ENCODE data around the gene CTNNBIP1. TPM values are rescaled to one million over a fixed set of nuclear protein-coding genes. Genes with fewer than 3 reads are reported as not detected.
A peak's percentile ranks its signal among the peaks of the same experiment; 100 is the strongest.

The CTNNBIP1 gene
- total and polyA plus RNA-seq, 2 of the 8 experiments (the other 6 are each of a cell fraction or from before 2014, with no cell fraction given): 40.9 to 46.6 TPM

GRCh38 chr1:9825093-9826074 is 84.7 kb downstream of the CTNNBIP1 start:
- H2BK20ac ChIP-seq (ENCODE audit: low read length): peak overlapping the region; percentile 23; the same call in 1 of the 2 replicates
- H3K56ac ChIP-seq (replicated peaks; ENCODE audit: insufficient read length, low read depth, low read length): no peak overlapping the region
- H3K18ac ChIP-seq (ENCODE audit: extremely low read depth, low read length): 0 out of 2 replicates have a peak overlapping the region, but pooled peaks have one; percentile 16
- no peaks in the 10 kb centered on the region for H3K36me3 ChIP-seq (ENCODE audit: control insufficient read depth in 2 of 4, insufficient read depth in 4 of 4, low read length in 3 of 4)
- no peak overlapping the region for H3K9ac ChIP-seq (replicated peaks in 1 of 4; ENCODE audit: extremely low read depth in 1 of 4, low read depth in 3 of 4, low read length in 3 of 4)
- peak overlapping the region; percentile 31; the same call in 1 of the 2 replicates for H2BK15ac ChIP-seq (ENCODE audit: low read length)
- H4K5ac ChIP-seq (ENCODE audit: insufficient read length, low read depth, low read length): no peak overlapping the region
- H3K79me2 ChIP-seq (ENCODE audit: control insufficient read depth in 1 of 2, insufficient read depth in 2 of 2, low read length in 2 of 2): peaks cover 3 to 29% of the 10 kb centered on the region in 2 experiments
- peaks cover 0 to 5% of the 10 kb centered on the region in 2 experiments for H4K20me1 ChIP-seq (replicated peaks in 1 of 2; ENCODE audit: control insufficient read depth in 1 of 2, insufficient read depth in 2 of 2, low read length in 2 of 2)
- H3K4me2 ChIP-seq (ENCODE audit: insufficient read depth in 1 of 2, low read depth in 2 of 2, low read length in 2 of 2): peak overlapping the region; percentile 89 to 91
- H3K4me1 ChIP-seq (replicated peaks in 1 of 4; ENCODE audit: control insufficient read depth in 3 of 4, insufficient read depth in 4 of 4, low read length in 3 of 4): peaks cover 4 to 18% (median 12%) of the 10 kb centered on the region in 4 experiments
- no peaks in the 10 kb centered on the region for H3K9me3 ChIP-seq (ENCODE audit: insufficient read depth in 2 of 2, low read depth in 1 of 2, low read length in 1 of 2)
- H3K23me2 ChIP-seq (ENCODE audit: low read depth, low read length): peaks cover 17% of the 10 kb centered on the region
- H3K14ac ChIP-seq (ENCODE audit: insufficient read length): no peak overlapping the region
- 41% methylated on average over 14 of the region's 17 CpGs; no CpG with 5 or more reads in 1 of the 2 experiments for WGBS, 2 experiments (ENCODE audit: extremely low coverage in 1 of 2, insufficient coverage in 1 of 2, insufficient read length in 1 of 2, insufficient replicate concordance in 2 of 2, low coverage in 1 of 2, low lambda C conversion rate in 2 of 2, missing lambda C conversion rate in 1 of 2)
- H2BK12ac ChIP-seq (ENCODE audit: low read depth, low read length): no peak overlapping the region
- H3K27me3 ChIP-seq (replicated peaks in 1 of 4; ENCODE audit: control insufficient read depth in 3 of 4, extremely low read depth in 1 of 4, insufficient read depth in 3 of 4, low read length in 3 of 4): peaks cover 0 to 15% (median 14%) of the 10 kb centered on the region in 4 experiments; a peak in 6 of 7 replicates
- peak overlapping the region; percentile 60; the same call in 1 of the 2 replicates for H2AFZ ChIP-seq (ENCODE audit: low read length)
- H3K4me3 ChIP-seq (ENCODE audit: extremely low read depth in 1 of 4, insufficient read depth in 2 of 4, low read depth in 3 of 4, low read length in 4 of 4): peak overlapping the region in 2 of 4 experiments; percentile 68 to 86; a peak in 5 of 8 replicates
- CTCF ChIA-PET (ENCODE audit: partially characterized antibody): interaction anchor here (1.1 to 7.5 kb wide), 8 partner anchors 10 to 101 kb away, joined by 3 to 66 read pairs (median 18); no protein-coding TSS in a partner anchor
- POLR2A ChIA-PET (ENCODE audit: partially characterized antibody): interaction anchor here (0.5 to 1.3 kb wide), 3 partner anchors 10 to 29 kb away, joined by 3 to 4 read pairs (median 3); no protein-coding TSS in a partner anchor
- H3K79me1 ChIP-seq (ENCODE audit: low read depth, low read length): no peaks in the 10 kb centered on the region; the same call in none of the 2 replicates
- DNase-seq (ENCODE audit: low read depth in 1 of 2, low spot score in 2 of 2) (peak; percentile 59 to 67), FAIRE-seq (no peak)
- H2BK120ac ChIP-seq (replicated peaks; ENCODE audit: low read depth, low read length): no peak overlapping the region
- H3K4ac ChIP-seq (replicated peaks; ENCODE audit: insufficient read length, low read depth, low read length): no peak overlapping the region
- no peak overlapping the region; the same call in 1 of the 2 replicates for H4K8ac ChIP-seq (ENCODE audit: extremely low read depth, insufficient read depth, low read length)
- no peak overlapping the region for H3K27ac ChIP-seq (ENCODE audit: low read depth, low read length)
- no peak overlapping the region for H2AK5ac ChIP-seq (ENCODE audit: low read depth, low read length)
- H2BK5ac ChIP-seq (ENCODE audit: low read depth, low read length): no peak overlapping the region
- H3K23ac ChIP-seq (ENCODE audit: insufficient read length): no peak overlapping the region
- H4K91ac ChIP-seq (replicated peaks; ENCODE audit: insufficient read length, low read length): no peak overlapping the region
- TF ChIP-seq TAF7 (optimal IDR thresholded peaks at IDR 0.05; ENCODE audit: borderline replicate concordance, low read depth, low read length) (no peak), CREB1 (IDR thresholded peaks at IDR 0.05) (no peak), HDAC6 (IDR thresholded peaks at IDR 0.05; ENCODE audit: low read depth, low read length) (no peak), RAD21 (IDR thresholded peaks at IDR 0.05 in 1 of 2, conservative IDR thresholded peaks at IDR 0.05 in 1 of 2; ENCODE audit: low read depth in 2 of 2, low read length in 2 of 2) (no peak), E2F6 (IDR thresholded peaks at IDR 0.05) (peak; percentile 27; the same call in 1 of the 2 replicates), BACH1 (IDR thresholded peaks at IDR 0.05; ENCODE audit: low read length) (no peak), SIRT6 (IDR thresholded peaks at IDR 0.05; ENCODE audit: low read length) (no peak), RXRA (IDR thresholded peaks at IDR 0.05; ENCODE audit: insufficient read depth, low read depth, low read length) (no peak), EZH2 (IDR thresholded peaks at IDR 0.05; ENCODE audit: low read depth, low read length, severe bottlenecking) (peak; percentile 12)
